Hepatocyte (in vitro differentiated cells): Measurements from ENCODE around the gene ZNF491. TPM values are rescaled to one million over a fixed set of nuclear protein-coding genes. Genes with fewer than 3 reads are reported as not detected.
"Not testable (repeated sequence)": the region's sequence is repeated elsewhere in the genome, so short reads cannot be mapped to it uniquely, and the experiment has no call there.

Experiments
- DNase-seq: peaks from one replicate; pipeline ENCODE4 v3.0.0-alpha.2; 2016; ENCODE audit warnings: low spot score
- H2AFZ ChIP-seq: fragments of 200-600 bp; sonication (generic); 2 replicates; pipeline ENCODE4 v1.6.0; 2016; ENCODE audit warnings: antibody characterized with exemption, mild to moderate bottlenecking
- H3K27ac ChIP-seq: fragments of 200-600 bp; sonication (generic); 2 replicates; pipeline ENCODE4 v1.5.1; 2016; ENCODE audit warnings: mild to moderate bottlenecking
- H3K27me3 ChIP-seq: fragments of 200-600 bp; sonication (generic); 2 replicates; pipeline ENCODE4 v1.6.1; 2016
- H3K36me3 ChIP-seq: fragments of 200-600 bp; sonication (generic); replicated peaks from 2 replicates; pipeline ENCODE4 v1.5.1; 2016; ENCODE audit warnings: low read depth; ENCODE audit not compliant: insufficient read depth
- H3K4me1 ChIP-seq: fragments of 200-600 bp; sonication (generic); 2 replicates; pipeline ENCODE4 v1.5.1; 2016; ENCODE audit warnings: mild to moderate bottlenecking, moderate library complexity; ENCODE audit not compliant: insufficient read depth
- H3K4me2 ChIP-seq: fragments of 200-600 bp; sonication (generic); 2 replicates; pipeline ENCODE4 v1.6.0; 2016
- H3K4me3 ChIP-seq: fragments of 200-600 bp; sonication (generic); 2 replicates; pipeline ENCODE4 v1.5.1; 2016; ENCODE audit warnings: mild to moderate bottlenecking
- H3K79me2 ChIP-seq: fragments of 200-600 bp; sonication (generic); 2 replicates; pipeline ENCODE4 v1.6.0; 2017; ENCODE audit warnings: mild to moderate bottlenecking
- H3K9me2 ChIP-seq: fragments of 200-600 bp; sonication (generic); replicated peaks from 2 replicates; pipeline ENCODE4 v1.6.0; 2017; ENCODE audit warnings: mild to moderate bottlenecking; ENCODE audit not compliant: insufficient read depth
- H3K9me3 ChIP-seq: fragments of 200-600 bp; sonication (generic); 2 replicates; pipeline ENCODE4 v1.5.1; 2016; ENCODE audit warnings: low read depth, mild to moderate bottlenecking
- H4K20me1 ChIP-seq: fragments of 200-600 bp; sonication (generic); 2 replicates; pipeline ENCODE4 v1.6.0; 2016; ENCODE audit warnings: mild to moderate bottlenecking; ENCODE audit not compliant: insufficient read depth, poor library complexity, severe bottlenecking
- EZH2 ChIP-seq: fragments of 200-600 bp; sonication (generic); IDR thresholded peaks from 2 replicates; pipeline ENCODE4 v1.6.1; 2016; ENCODE audit warnings: antibody characterized with exemption, mild to moderate bottlenecking, borderline replicate concordance
- EZH2phosphoT487 ChIP-seq: fragments of 200-600 bp; sonication (generic); IDR thresholded peaks from one replicate; pipeline ENCODE4 v1.6.1; 2018; ENCODE audit warnings: antibody characterized with exemption, mild to moderate bottlenecking, low read depth, moderate library complexity; ENCODE audit not compliant: unreplicated experiment, severe bottlenecking
- WGBS: methylation state at CpG from one replicate; pipeline ENCODE4 v1.1.6; 2016; ENCODE audit warnings: low lambda C conversion rate; ENCODE audit errors: missing lambda C conversion rate; 5-methylcytosine and 5-hydroxymethylcytosine counted together
- polyA plus RNA-seq: library from polyadenylated mRNA; unstranded; fragments of >200 nt; fragmentation: Nextera tagmentation; extraction: Ambion mirVana; gene quantifications from 2 replicates; pipeline ENCODE4 v1.2.1, GENCODE V29; 2016
- total RNA-seq: library from RNA; depleted of rRNA; stranded (reverse); fragments of >200 nt; gene quantifications from 2 replicates; pipeline ENCODE4 v1.2.3, GENCODE V29; 2014
- TF ChIP-seq, protein P1 (sequence below): fragments of 200-600 bp; sonication (generic); IDR thresholded peaks from 2 replicates; pipeline ENCODE4 v1.5.1; 2016; ENCODE audit warnings: antibody characterized with exemption, mild to moderate bottlenecking; ENCODE audit not compliant: poor library complexity

The ZNF491 gene
- total and polyA plus RNA-seq, 2 experiments from 2014 or later: 2.0 to 2.9 TPM

DNA sequence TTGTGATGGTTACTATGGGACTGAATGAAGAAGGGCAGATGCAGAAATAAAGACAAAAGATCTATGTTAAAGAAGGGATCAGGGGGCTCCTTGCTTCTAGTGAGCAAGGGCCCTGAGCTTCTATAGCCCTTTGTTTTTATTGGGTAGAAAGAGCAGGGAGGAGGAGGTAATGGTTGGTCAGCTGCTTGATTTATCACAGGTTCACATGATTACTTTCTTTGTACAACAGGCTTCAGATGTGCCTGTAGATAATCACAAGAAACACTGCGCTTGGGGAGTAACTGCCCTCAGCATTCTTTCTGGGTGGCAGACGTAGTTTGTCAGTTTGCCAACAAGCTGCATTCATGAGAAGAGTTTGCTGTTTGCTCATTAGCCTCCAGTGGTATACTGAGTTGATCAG lies 45.4 kb downstream of the ZNF491 start:
- TF ChIP-seq, protein P1, sequence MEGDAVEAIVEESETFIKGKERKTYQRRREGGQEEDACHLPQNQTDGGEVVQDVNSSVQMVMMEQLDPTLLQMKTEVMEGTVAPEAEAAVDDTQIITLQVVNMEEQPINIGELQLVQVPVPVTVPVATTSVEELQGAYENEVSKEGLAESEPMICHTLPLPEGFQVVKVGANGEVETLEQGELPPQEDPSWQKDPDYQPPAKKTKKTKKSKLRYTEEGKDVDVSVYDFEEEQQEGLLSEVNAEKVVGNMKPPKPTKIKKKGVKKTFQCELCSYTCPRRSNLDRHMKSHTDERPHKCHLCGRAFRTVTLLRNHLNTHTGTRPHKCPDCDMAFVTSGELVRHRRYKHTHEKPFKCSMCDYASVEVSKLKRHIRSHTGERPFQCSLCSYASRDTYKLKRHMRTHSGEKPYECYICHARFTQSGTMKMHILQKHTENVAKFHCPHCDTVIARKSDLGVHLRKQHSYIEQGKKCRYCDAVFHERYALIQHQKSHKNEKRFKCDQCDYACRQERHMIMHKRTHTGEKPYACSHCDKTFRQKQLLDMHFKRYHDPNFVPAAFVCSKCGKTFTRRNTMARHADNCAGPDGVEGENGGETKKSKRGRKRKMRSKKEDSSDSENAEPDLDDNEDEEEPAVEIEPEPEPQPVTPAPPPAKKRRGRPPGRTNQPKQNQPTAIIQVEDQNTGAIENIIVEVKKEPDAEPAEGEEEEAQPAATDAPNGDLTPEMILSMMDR: no peak
- TF ChIP-seq EZH2 (no peak), EZH2phosphoT487 (no peak)
- H3K4me2 ChIP-seq: no peak overlapping the region
- no peak overlapping the region for H2AFZ ChIP-seq
- no peaks in the 10 kb centered on the region for H4K20me1 ChIP-seq
- no peaks in the 10 kb centered on the region for H3K9me3 ChIP-seq
- no peaks in the 10 kb centered on the region for H3K4me1 ChIP-seq
- no peak overlapping the region for H3K27ac ChIP-seq
- WGBS: 62% methylated on average over 2 of the region's 2 CpGs
- H3K27me3 ChIP-seq: no peaks in the 10 kb centered on the region
- no peaks in the 10 kb centered on the region for H3K79me2 ChIP-seq
- DNase-seq: peak; percentile 5
- no peaks in the 10 kb centered on the region for H3K36me3 ChIP-seq
- H3K4me3 ChIP-seq: no peak overlapping the region
- no peaks in the 10 kb centered on the region for H3K9me2 ChIP-seq

DNA sequence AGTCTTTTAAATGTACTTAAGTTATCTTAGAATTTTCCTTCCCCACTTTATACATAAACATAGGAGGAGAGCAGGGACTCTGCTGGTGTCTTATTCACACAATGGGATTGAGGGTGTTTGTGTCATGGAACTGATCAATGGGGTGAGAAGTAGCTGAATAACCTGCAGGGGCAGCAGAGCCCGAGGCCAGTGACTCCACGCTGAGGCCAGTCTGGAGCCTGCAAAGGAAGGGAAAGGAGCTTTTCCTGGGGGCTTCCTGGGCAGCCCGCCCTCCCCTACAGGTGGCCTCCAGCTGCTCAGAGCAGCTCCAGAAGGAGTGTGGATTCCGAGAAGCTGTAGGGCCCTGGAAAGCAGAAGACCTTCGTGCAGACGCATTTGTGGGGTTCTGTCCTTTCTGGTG lies 49.3 kb downstream of the ZNF491 start:
- H3K4me2 ChIP-seq, H3K27ac ChIP-seq, H3K36me3 ChIP-seq, H3K9me2 ChIP-seq, H3K4me1 ChIP-seq, DNase-seq, H3K9me3 ChIP-seq, H2AFZ ChIP-seq, H3K79me2 ChIP-seq, H3K27me3 ChIP-seq, H3K4me3 ChIP-seq, H4K20me1 ChIP-seq: not testable (repeated sequence)
- 51% methylated on average over 6 of the region's 6 CpGs for WGBS

DNA sequence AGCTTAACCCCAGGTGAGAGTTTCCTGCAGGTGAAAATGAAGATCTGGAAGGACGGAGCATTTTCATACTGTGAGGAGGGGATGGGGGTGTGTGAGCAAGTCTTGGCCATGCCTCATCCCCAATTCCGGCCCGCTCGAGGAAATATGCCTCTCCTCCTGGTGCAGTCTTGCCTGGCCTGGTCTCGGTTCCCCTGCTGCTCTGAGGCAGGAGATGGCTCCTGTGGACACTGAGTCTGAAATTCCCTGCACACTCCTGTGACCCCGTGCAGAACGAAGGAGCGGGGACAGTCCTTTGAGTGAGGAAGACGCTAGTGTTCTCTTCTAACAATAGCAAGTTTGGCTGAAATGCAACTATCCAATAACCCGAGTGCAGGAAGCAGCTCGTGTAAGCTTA lies 49.9 kb downstream of the ZNF491 start:
- Histone ChIP-seq H3K9me2 (no peaks in the 10 kb centered on the region), H3K36me3 (no peaks in the 10 kb centered on the region), H3K4me3 (no peak overlapping the region), H3K4me2 (peak overlapping the region; percentile 79), H3K27me3 (no peaks in the 10 kb centered on the region), H3K9me3 (no peaks in the 10 kb centered on the region), H2AFZ (no peak overlapping the region), H4K20me1 (no peaks in the 10 kb centered on the region), H3K27ac (no peak overlapping the region), H3K4me1 (no peaks in the 10 kb centered on the region), H3K79me2 (peaks cover 2% of the 10 kb centered on the region)
- DNase-seq: no peak
- WGBS: 83% methylated on average over 11 of the region's 11 CpGs
- TF ChIP-seq EZH2phosphoT487 (no peak), EZH2 (no peak)
- TF ChIP-seq, protein P1: no peak

DNA sequence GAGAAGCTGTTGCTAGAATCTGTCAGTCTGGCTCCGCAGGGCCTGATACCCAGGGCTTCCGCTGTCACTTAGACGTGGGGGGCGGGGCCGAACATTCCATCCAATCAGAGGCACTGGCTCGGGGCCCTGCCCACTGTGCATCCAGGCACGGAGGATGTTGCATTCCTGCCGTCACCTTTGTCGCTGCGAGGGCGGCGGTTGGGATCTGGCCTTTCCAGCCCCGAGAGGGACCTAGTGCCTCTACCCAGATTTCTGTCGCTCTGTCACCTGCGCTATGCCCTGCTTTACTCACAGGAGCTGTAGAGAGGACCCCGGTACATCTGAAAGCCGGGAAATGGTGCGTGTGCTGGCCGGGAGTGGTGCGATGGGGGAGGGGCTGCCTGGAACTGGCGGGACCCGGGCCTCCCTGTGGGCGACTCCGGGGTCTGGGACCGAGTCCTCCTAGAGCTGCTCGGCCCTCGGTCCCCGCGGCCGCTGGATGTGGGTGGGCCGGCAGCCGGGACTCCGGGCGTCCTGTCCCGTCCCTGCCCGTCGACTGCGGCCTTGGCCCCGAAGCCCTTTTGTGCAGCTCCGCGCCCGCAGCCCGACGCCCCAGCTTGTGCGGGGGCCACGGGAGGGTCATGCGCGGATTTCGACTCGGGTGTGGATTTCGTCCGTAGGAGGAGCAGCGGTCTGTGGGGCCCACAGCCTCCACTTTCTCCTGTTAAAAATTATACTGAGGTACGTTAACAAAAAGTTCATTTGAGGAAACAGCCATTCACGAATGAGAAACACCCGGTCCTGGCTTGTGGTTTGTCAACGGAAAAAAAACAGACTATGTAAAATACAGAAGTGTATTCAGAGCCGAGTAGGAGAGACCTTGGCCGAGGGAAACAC lies 50.5 kb downstream of the ZNF491 start, which contains the start of gene ZNF439:
Gene ZNF439 (plus strand): TSS at position 133 of the 876 bp plus-strand sequence. CDS start 142 bp downstream, at position 275.
- no peaks in the 10 kb centered on the region for H4K20me1 ChIP-seq
- H3K9me2 ChIP-seq: no peaks in the 10 kb centered on the region
- DNase-seq: peak; percentile 86
- H3K4me3 ChIP-seq: peak within 1 kb of the TSS; percentile 39
- no peaks in the 10 kb centered on the region for H3K4me1 ChIP-seq
- peak within 1 kb of the TSS; percentile 79 for H3K4me2 ChIP-seq
- H3K36me3 ChIP-seq: no peaks in the 10 kb centered on the region
- peak within 1 kb of the TSS; percentile 73 for H3K27ac ChIP-seq
- H3K79me2 ChIP-seq: peaks cover 2% of the 10 kb centered on the region
- H3K27me3 ChIP-seq: no peaks in the 10 kb centered on the region
- TF ChIP-seq EZH2phosphoT487 (no peak), EZH2 (no peak)
- TF ChIP-seq, protein P1: no peak
- no peak within 1 kb of the TSS for H2AFZ ChIP-seq
- H3K9me3 ChIP-seq: no peaks in the 10 kb centered on the region
- WGBS: 44% methylated on average over 51 of the region's 59 CpGs

DNA sequence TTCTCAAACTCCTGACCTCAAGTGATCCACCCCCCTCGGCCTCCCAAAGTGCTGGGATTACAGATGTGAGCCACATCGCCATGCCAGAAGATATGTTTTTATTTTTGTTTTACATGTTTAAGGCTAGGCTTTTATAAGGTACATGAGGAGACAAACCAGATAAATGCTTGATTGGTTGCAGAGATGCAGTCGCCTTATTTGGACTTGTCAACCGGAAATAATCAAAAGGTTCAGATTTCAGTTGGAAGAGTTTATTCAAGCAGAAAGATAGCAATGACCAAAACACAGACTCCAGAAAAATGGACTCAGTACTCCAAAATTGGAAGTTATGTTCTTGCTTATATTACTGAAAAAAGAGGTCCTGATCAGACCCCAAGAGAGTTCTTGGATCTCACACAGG lies 52.0 kb downstream of the ZNF491 start:
- not testable (repeated sequence) for H3K4me2 ChIP-seq, H2AFZ ChIP-seq, H3K4me1 ChIP-seq, DNase-seq, H3K36me3 ChIP-seq, H3K9me3 ChIP-seq, H4K20me1 ChIP-seq, H3K27me3 ChIP-seq, H3K9me2 ChIP-seq, H3K4me3 ChIP-seq, H3K79me2 ChIP-seq, H3K27ac ChIP-seq
- WGBS: 74% methylated on average over 4 of the region's 4 CpGs
